Natural killer cell (primary cell): ENCODE results near the gene ZNF398. TPM values are rescaled to one million over a fixed set of nuclear protein-coding genes. Genes with fewer than 3 reads are reported as not detected.

Source experiments
- ATAC-seq, 3 donors: fragments of 150-1000 bp in 2 of 3; fragments of 200-7000 bp in 1 of 3; cut with Tn5 transposase; 1 replicate in 1 of 3; 2 replicates in 2 of 3; pipeline ENCODE4 v1.10.0; 2021; ENCODE audit warnings: mild to moderate bottlenecking in 2 of 3, moderate library complexity in 2 of 3
- DNase-seq, 2 donors: peaks; one replicate each; pipeline versions ENCODE4 v3.0.0 to v3.0.0-alpha.2; 2013 to 2021; ENCODE audit warnings: mixed read lengths in 1 of 2
- H3K27ac ChIP-seq: one replicate; pipeline ENCODE4 v1.5.1; 2013; ENCODE audit warnings: mild to moderate bottlenecking, low read length
- H3K27me3 ChIP-seq: one replicate; pipeline ENCODE4 v1.6.1; 2013; ENCODE audit warnings: low read length; ENCODE audit not compliant: control insufficient read depth, insufficient read depth
- H3K36me3 ChIP-seq: one replicate; pipeline ENCODE4 v1.6.1; 2013; ENCODE audit warnings: low read length; ENCODE audit not compliant: control insufficient read depth, insufficient read depth
- H3K4me1 ChIP-seq: one replicate; pipeline ENCODE4 v1.6.1; 2013; ENCODE audit warnings: low read length; ENCODE audit not compliant: control insufficient read depth, insufficient read depth
- H3K4me3 ChIP-seq: one replicate; pipeline ENCODE4 v1.5.1; 2013; ENCODE audit warnings: low read length
- H3K9me3 ChIP-seq: one replicate; pipeline ENCODE4 v1.6.1; 2013; ENCODE audit warnings: low read length; ENCODE audit not compliant: control insufficient read depth, insufficient read depth
- H3K27ac Mint-ChIP-seq, 2 donors: one replicate each; pipeline ENCODE4 v1.8.0; 2022; ENCODE audit warnings: mild to moderate bottlenecking in 2 of 2, mixed read lengths in 2 of 2, moderate library complexity in 1 of 2
- H3K27me3 Mint-ChIP-seq, 2 donors: one replicate each; pipeline ENCODE4 v1.8.0; 2022; ENCODE audit warnings: low read depth in 2 of 2, mixed read lengths in 2 of 2
- H3K36me3 Mint-ChIP-seq: one replicate; pipeline ENCODE4 v1.8.0; 2022; ENCODE audit warnings: mixed read lengths
- H3K4me1 Mint-ChIP-seq, 2 donors: one replicate each; pipeline ENCODE4 v1.8.0; 2022; ENCODE audit warnings: mixed read lengths in 2 of 2
- H3K4me3 Mint-ChIP-seq: one replicate; pipeline ENCODE4 v1.8.0; 2022; ENCODE audit warnings: mild to moderate bottlenecking, moderate library complexity, mixed read lengths
- H3K9me3 Mint-ChIP-seq, 2 donors: one replicate each; pipeline ENCODE4 v1.8.0; 2022; ENCODE audit warnings: mixed read lengths in 2 of 2
- WGBS: methylation state at CpG from one replicate; pipeline ENCODE4 v1.1.7; 2013; ENCODE audit warnings: missing lambda C conversion rate; ENCODE audit not compliant: insufficient coverage; 5-methylcytosine and 5-hydroxymethylcytosine counted together
- intact Hi-C: fragments of 100-400 bp; cut with micrococcal nuclease; formaldehyde crosslinking; loops from one replicate; pipeline ENCODE4 v1.14.2; 2022
- total RNA-seq, 4 donors: library from RNA; stranded (reverse); fragments of 120-200 nt in 1 of 4; gene quantifications; one replicate each; pipeline versions ENCODE4 v1.2.3 to v1.2.4, GENCODE V29; 2013 to 2022
- TF ChIP-seq, protein P1 (sequence below): fragments of 200-600 bp; IDR thresholded peaks from one replicate; pipeline ENCODE4 v1.8.0; 2022; ENCODE audit warnings: antibody characterized with exemption

Gene ZNF398
- total RNA-seq, 3 donors from 2014 or later (not counting 1 experiment from before 2014, with no cell fraction given) = 14.8 to 18.5 (median 18.5) TPM

DNA sequence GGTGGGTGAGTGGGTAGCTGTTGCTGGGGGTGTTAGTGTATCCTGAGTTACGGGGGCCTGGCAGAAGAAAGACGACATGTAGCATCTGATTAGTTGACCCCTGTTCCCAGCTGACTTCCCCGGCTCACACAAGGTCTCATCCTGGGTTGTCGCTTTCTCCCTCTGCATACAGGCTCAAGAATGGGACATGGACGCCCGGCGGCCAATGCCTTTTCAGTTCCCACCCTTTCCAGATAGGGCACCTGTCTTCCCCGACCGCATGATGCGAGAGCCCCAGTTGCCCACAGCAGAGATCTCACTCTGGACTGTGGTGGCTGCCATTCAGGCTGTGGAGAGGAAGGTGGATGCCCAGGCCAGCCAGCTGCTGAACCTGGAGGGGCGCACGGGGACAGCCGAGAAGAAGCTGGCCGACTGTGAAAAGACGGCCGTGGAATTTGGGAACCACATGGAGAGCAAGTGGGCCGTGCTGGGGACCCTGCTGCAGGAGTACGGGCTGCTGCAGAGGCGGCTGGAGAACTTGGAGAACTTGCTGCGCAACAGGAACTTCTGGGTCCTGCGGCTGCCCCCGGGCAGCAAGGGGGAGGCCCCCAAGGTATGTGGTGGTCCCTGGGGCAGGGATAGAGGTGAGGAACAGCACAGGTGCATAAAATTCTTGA, 51.0 kb downstream of the ZNF398 start:
- H3K27ac ChIP-seq = no peak overlapping the region
- TF ChIP-seq, protein P1, sequence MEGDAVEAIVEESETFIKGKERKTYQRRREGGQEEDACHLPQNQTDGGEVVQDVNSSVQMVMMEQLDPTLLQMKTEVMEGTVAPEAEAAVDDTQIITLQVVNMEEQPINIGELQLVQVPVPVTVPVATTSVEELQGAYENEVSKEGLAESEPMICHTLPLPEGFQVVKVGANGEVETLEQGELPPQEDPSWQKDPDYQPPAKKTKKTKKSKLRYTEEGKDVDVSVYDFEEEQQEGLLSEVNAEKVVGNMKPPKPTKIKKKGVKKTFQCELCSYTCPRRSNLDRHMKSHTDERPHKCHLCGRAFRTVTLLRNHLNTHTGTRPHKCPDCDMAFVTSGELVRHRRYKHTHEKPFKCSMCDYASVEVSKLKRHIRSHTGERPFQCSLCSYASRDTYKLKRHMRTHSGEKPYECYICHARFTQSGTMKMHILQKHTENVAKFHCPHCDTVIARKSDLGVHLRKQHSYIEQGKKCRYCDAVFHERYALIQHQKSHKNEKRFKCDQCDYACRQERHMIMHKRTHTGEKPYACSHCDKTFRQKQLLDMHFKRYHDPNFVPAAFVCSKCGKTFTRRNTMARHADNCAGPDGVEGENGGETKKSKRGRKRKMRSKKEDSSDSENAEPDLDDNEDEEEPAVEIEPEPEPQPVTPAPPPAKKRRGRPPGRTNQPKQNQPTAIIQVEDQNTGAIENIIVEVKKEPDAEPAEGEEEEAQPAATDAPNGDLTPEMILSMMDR = no peak
- Mint-ChIP-seq H3K27me3 (no peaks in the 10 kb centered on the region), H3K9me3 (no peaks in the 10 kb centered on the region), H3K4me3 (no peak overlapping the region), H3K4me1 (peaks cover 14 to 51% of the 10 kb centered on the region in 2 donors), H3K27ac (peak overlapping the region in 1 of 2 donors; percentile 46), H3K36me3 (peaks cover 29% of the 10 kb centered on the region)
- H3K36me3 ChIP-seq = peaks cover 26% of the 10 kb centered on the region
- DNase-seq = no peak
- peaks cover 20% of the 10 kb centered on the region for H3K4me1 ChIP-seq
- H3K9me3 ChIP-seq = no peaks in the 10 kb centered on the region
- no peaks in the 10 kb centered on the region for H3K27me3 ChIP-seq
- no peak for ATAC-seq
- no peak overlapping the region for H3K4me3 ChIP-seq
- WGBS = 95% methylated on average over 22 of the region's 22 CpGs
- intact Hi-C loops = no loop called here

DNA sequence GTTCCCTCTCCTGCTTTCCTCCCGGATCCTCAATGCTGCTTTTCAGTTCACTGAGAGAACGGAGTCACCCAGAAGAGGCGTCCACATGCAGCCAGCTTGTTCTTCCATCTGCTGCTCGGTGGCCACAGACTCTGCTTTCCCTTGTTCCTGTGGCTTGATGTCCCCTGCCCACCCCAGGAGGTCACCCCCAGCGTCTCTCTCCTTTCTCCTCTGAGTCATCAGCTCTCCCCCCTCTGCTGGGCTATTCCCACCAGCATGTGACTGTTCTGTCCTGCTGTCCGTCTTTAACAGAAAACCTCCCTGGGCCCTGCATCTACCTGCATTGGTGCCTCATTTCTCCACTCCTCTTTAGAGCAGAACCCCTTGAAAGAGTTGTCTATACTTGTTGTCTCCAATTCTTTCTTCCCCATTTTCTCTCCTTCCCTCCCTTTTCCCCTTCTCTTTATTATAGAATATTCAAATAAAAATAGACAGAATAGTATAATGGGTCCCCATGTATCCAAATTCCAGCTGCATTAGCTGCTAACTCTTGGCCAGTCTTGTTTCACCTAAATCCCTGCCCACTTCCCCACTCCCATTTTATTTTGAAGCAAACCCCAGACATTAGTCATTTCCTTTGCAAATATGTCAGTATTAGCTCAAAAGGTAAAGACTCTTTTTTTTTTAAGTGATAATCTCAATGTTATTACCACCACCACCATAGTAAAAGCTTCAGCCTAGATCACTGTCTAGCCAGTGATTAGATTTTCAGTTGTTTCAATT, 52.2 kb downstream of the ZNF398 start:
- peak overlapping the region; percentile 21 for H3K4me3 Mint-ChIP-seq
- peaks cover 32% of the 10 kb centered on the region for H3K36me3 ChIP-seq
- peaks cover 29% of the 10 kb centered on the region for H3K36me3 Mint-ChIP-seq
- intact Hi-C loops = no loop called here
- no peaks in the 10 kb centered on the region for H3K27me3 Mint-ChIP-seq
- no peaks in the 10 kb centered on the region for H3K9me3 ChIP-seq
- H3K4me1 Mint-ChIP-seq = peaks cover 22 to 60% of the 10 kb centered on the region in 2 donors
- no peaks in the 10 kb centered on the region for H3K9me3 Mint-ChIP-seq
- ATAC-seq (no peak), DNase-seq (no peak)
- no peaks in the 10 kb centered on the region for H3K27me3 ChIP-seq
- peak overlapping the region; percentile 29 to 46 for H3K27ac Mint-ChIP-seq
- 92% methylated on average over 6 of the region's 6 CpGs for WGBS
- H3K4me1 ChIP-seq = peaks cover 20% of the 10 kb centered on the region
- H3K4me3 ChIP-seq = no peak overlapping the region
- H3K27ac ChIP-seq = no peak overlapping the region
- TF ChIP-seq, protein P1 = no peak

DNA sequence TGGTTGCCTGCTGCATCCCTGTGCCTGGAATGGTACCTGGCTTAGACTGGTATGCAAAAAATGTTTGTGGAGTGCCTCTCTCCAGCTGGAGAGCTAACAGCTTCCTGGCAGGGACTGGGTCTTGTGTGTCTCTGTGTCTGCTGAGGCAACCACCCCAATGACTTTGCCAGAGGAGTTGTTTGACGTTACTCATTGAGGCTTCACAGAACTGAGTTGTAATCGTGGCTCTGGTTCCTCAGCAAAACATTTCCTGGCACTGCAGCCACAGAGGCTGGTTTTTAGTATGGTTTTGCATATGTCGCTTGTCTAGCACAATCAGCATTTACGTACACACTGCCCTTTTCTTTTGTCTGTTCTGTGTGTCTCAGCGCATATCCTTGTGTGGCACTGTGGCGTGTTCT, 55.6 kb downstream of the ZNF398 start:
- Mint-ChIP-seq H3K4me1 (peaks cover 19 to 41% of the 10 kb centered on the region in 2 donors), H3K4me3 (no peak overlapping the region), H3K27ac (no peak overlapping the region), H3K36me3 (peaks cover 35% of the 10 kb centered on the region), H3K27me3 (no peaks in the 10 kb centered on the region), H3K9me3 (no peaks in the 10 kb centered on the region)
- no peak overlapping the region for H3K4me3 ChIP-seq
- H3K27ac ChIP-seq = no peak overlapping the region
- intact Hi-C loops = no loop called here
- ATAC-seq (peak in 1 of 3 donors; percentile 29), DNase-seq (no peak)
- H3K27me3 ChIP-seq = no peaks in the 10 kb centered on the region
- 66% methylated on average over 6 of the region's 6 CpGs for WGBS
- no peaks in the 10 kb centered on the region for H3K9me3 ChIP-seq
- H3K4me1 ChIP-seq = no peaks in the 10 kb centered on the region
- TF ChIP-seq, protein P1 = no peak
- peaks cover 55% of the 10 kb centered on the region for H3K36me3 ChIP-seq
